SIG-M5 treated with dmso at 0.1 percent for 504 hours (cell line): Measurements from ENCODE around the gene PRR5L.
"Not testable (repeated sequence)": the region's sequence is repeated elsewhere in the genome, so short reads cannot be mapped to it uniquely, and the experiment has no call there.

Experiments
- DNase-seq: peaks from one replicate; lab custom pipeline; 2025; ENCODE audit not compliant: unreplicated experiment; lab: John Stamatoyannopoulos, UW

Gene PRR5L

DNA sequence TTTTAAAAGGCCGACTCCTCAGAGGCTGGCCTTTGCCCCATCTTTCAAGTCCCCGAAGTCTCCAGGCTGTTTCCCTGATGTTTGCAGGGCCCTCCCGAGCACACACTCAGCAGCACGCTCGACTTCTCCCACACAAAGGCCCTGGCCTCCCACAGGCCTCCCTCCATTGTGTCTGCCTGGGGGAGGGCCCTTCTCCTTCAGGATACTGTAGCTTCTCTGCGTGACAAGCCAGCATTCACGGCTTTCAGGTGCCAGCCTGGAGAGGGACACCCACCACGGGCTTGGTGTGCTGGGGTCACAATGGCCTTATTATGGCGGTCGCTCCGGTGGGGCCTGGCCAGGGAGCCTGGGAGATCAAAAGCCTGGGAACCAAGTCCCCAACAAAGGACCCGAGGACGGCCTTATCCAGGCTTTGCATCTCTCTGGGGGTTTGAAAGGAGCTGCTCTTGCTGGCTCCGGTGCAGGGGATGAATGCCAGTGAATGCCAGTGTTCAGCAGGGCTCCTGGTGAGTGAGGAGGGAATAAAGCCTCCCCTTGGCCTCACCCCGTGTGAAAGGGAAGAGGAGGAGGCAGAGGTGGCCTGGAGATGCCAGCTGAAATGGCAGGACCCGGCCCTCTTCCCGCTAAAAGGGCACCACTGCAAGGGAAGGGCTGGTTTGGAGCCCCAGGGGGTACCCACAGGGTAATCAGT lies 159.0 kb downstream of the PRR5L start:
- DNase-seq: no peak

DNA sequence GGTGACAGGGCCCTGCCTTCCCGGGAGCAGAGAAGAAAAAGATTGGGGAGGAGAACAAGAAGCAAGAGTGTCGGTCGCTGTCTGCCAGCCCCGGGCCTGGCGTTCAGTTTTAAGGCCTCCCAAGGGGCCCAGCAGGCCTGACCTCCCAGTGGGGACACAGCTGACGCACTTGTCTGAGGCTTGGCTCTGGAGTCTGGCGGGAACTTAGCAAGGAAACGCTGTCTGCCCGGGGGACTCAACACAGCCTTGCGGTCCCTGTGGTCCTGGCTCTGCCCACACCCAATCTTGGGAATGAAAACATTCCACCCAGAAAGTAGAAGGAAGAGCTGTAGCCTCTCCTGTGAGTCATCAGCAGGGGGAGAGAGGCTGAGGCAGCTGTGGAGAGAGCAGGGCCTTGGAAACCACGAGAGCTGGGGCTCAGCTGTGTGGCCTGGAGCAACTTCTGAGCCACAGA lies 159.6 kb downstream of the PRR5L start:
- DNase-seq: no peak

DNA sequence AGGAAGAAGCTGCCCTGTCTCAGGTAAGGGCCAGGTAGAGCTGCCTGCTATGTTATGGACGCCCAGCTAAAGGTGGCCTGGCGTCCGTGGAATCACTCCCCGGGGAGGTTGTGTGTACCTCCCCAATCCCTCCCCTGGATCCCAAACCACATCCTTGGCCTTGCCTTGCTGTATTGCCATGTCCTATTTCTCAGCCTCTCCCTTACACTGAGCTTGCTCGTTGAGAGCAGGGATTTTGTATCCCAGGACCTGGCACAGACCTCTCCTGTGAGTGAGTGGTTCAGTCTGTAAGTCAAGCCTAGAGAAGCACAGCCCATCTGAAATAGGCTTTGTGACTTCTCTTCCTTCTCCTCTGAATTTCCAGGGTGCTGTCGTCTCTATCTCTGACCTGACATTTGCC lies 160.1 kb downstream of the PRR5L start:
- no peak for DNase-seq

DNA sequence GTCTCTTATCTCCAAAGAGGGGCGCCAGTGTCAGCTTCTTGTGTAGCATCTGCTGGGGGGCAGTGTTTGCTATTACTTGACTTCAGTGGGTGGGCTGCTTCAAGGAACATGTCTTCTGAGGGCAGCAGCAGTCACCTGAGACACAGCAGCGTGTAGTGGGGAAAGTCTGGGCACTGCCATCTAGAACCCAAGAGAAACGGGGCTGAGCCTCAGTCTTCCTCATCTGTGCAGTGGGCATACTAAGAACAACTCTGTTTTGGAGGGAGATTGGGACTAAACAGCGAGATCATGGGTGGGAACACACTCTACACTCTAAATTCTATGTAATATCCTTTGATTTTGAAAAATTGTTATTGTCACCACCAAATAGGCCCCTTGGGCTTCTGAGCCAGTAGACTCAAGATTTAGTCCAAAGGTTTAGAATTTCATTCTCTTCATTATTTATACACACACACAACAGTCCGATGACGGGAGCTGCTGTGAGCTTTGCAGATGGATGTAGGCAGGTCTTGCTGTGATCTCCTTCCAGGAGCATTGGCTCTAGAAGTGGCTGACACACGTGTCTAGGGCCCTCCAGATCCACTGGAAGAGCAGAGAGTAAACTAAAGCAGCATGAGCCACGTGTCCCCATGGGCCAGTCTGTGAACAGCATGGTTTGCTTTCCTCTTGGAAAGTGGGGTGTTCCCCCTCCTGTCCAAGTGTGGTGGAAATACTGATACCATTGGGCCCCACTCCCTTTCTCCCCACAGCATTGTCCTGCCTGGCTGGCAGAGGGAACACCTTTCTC lies 162.2 kb downstream of the PRR5L start:
- no peak for DNase-seq

DNA sequence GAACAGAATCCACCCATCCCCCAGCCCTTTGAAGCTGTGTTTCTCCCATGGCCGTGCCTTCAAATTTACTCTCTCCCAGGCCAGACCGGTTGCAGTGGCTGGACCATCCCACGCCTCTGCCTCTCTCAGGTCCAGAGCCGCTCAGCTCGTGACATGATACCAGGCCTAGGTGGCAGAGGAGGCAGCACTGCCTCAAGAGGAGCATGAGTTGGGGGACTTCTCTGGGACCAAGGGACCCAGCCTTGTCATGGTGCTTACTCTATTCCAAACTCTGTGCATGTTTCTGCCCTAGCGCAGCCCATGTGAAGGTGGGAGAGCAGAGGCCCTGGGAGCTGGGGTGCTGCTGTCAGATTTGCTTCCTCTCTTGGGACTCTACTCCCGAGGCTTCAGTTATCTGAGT lies 163.0 kb downstream of the PRR5L start:
- no peak for DNase-seq

DNA sequence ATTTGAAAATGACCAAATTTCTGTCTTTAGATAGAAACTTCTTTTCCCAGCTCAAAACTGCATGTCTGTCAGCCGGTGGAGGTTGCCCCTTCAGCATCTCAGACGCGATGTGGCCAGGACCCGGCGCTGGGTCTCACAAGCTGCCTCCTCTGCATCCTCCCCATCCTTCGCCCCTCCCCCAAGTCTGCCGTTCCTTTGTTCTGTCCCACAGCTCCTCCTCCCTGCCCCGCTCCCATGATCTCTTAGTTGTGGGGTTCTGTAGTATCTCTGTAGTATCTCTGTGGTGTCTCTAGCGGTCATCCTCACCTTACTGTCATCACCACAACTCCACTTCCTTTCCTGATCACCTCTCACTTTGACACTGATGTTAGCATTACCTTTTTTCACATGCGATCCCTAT lies 164.1 kb downstream of the PRR5L start:
- no peak for DNase-seq

DNA sequence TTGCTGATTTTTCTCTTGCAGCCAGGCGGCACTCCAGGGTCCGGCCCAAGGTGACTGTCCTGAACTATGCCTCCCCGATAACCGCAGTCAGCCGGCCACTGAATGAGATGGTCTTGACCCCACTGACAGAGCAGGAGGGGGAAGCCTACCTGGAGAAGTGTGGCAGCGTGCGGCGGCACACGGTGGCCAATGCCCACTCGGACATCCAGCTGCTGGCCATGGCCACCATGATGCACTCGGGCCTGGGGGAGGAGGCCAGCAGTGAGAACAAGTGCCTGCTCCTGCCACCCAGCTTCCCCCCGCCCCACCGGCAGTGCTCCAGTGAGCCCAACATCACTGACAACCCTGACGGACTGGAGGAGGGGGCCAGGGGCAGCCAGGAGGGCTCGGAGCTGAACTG lies 166.2 kb downstream of the PRR5L start:
- DNase-seq: no peak

DNA sequence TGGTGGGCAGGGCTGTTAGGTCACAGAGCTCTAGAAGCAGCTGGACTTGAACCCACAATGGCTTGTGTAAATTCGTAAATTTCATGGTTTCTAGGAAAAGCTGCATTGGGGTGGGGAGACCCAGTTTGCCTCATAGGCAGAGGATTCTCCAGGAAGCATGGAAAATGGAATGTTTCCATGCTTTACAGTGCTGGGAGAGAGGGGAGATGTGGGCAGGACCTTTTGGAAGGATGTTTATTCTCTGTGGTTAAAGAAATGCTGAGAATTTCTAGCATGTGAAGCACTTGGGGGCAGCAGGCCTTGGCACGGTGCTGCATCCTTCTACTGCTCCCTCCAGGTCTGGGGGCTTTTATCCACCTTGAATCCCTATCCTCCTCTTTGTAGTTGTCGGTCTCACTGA lies 167.7 kb downstream of the PRR5L start:
- DNase-seq: no peak

DNA sequence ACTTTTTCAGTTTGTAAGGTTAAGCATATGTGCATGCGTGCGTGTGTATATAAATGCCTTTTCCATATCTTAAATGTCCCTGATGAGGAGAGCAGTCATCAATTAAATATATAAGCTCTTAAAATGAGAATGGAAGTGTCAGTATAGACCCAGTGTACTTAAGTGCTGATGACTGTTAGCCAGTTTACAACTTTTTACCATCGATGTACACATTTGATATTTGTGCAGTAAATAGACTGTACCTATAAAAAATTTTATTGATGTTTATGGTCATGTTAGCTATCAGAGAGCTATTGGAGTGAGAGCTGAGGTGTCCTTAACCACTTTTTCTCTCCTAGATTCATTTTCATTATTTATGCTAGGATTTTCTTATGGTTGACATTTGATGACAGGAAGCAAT lies 168.6 kb downstream of the PRR5L start:
- DNase-seq: no peak

DNA sequence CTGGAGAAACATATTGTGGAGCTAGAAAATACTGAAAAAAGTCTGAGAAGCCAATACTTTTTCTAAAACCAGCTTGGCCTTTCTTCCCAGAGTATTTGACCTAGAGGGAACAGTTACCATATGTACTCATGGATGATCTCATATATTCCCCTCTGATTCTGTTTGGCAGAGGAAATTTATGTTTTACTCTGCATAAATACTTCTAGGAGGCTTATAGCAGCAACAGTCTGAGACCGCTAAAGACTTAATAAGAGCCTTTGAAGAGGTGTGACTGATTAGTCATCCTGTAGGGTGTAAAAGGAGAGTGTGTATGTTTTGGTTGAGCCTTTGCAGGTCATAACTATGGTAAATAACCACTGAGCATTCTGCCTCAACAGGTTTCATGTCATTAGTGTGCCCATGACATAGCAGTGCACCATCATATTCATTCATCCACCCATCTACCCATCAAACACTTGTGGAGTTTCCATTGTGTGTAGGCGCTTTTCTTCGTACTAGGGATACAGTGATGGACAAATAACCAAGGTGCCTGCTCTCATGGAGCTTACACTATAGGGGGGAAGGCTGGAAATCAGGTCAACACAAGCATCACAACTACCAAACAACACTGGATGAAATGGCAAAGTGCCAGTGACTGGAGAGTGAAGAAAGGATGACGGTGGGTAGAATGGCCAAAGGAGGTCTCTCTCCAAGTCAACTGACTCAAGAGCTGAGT lies 169.5 kb downstream of the PRR5L start:
- DNase-seq: no peak

DNA sequence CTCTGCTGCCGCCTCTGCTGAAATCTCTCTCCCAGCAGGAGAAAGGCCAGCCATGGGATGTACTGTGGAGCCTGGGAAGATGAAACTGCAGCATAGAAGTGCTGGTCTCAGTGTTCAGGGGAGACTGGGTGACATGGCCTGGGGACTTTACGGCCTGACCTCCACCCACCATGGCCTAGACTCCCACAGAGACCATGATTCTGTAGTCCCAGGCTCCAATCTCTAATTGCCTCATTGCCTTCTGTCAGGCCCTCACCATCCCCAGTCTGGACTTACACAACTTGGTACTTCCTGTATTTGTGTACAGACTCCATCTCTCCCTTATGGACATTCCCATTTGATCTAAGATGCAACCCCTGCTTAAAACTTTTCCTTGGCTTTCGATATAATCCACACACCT lies 170.9 kb downstream of the PRR5L start:
- DNase-seq: no peak

DNA sequence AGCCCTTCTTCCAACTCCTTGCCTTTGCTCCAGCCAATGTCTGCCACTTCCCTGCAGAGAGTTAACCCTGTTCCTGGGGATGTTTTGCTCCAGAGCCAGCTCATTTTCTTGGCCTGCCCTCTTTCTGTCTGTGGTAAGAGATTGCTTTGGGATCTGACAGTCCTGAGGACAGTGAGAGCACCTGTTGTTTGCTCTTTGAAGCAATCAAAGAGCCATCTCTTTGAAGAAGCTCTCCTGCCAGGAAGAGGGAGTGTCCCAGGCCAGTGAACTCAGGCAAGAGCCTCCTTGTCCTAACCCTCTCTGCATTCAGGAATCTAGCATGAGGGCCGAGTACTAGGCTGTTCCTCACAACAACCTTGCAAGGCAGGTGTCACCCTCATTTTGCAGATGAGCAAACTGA lies 171.8 kb downstream of the PRR5L start:
- DNase-seq: no peak

DNA sequence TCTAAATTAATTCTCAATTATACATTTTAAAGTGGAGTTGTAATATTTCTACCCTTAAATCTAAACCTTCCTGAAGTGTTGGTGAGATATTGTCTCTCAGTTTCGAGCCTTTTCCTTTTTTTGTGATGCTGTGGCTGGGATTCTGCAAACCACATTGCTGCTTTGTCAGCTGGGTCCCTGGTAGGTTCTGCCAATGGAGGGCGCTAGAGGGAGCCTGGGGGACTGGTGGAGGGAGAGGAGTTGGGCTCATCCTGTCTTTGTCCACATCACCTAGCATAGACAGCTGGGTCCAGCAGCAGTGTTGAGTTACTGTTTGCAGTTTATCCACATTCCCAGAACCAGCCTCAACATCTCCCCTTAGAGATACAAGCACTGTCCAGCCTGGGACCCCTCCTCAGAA lies 173.0 kb downstream of the PRR5L start:
- DNase-seq: no peak

DNA sequence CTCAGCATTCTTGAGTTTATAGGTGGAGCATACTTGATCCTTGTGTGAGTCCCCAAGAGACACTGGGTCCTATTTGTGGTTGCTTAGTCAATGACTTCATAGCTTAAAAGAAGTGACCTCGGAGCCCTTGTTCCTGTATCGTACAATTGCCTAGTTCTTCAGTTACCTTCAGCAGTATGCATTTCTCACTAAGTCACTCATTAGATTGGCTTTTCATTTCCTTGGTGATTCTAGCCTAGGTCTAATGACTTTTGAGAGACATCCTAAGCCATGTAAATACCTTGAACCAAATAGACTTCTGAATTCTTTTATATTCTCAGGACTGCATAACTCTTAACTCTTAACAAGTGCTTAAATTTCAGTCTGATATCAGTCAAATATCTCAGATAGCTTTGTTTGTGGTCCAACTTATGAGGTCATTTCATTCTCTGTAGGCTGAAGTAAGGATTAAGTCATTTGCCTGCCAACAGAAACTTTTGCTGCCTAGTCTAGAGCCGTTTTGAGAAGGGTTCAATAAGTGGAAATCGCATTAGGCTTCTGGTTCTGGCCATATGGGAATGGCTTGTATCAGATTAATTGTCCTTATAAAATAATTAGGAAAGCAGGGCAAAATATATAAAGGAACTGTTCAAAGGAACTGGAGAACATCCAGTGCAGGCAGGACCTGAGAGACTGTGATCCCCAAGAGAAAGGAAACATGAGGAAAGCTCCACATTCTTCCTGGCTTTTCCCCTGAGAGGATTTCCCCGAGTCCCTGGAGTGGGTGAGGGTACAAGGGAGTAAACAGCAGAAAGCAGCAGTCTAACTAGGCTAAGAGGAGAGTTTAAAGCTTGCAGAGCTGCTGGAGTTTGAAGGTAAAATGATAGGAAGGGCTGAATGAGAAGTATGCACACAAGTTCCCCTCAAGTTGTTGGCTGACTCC lies 174.1 kb downstream of the PRR5L start:
- no peak for DNase-seq

DNA sequence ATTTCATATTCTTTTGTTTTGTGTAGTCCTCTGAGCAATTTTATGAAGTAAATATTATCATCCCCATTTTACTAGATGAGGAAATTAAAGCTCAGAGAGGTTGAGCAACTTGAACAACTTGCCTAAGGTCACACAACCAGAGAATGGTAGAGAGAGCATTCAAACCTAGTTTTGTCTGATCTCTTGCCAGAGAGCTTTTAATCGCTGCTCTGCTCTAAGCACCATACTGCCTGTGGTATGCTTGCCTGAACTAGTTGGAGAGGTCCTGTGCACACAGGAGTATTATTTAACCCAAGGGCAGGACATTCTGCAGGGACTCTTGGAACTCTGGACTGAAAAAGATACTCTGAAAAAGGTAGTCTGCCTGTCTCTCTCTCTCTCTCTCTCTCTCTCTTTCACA lies 175.5 kb downstream of the PRR5L start:
- DNase-seq: no peak

DNA sequence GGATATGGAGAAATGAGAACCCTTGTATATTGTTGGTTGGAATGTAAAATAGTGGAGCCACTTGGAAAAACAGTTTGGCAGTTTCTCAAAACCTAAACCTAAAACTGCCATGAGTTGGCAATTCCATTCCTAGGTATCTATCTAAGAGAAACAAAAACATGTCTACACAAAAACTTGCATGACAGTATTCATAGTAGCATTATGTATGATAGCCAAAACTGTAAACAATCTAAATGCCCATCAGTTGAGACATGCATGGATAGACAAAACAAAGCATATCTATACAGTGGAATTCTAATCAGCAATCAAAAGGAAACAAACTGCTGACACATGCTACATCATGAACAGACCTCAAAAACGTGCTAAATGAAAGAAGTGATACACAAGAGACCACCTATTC lies 179.1 kb downstream of the PRR5L start:
- DNase-seq: no peak

DNA sequence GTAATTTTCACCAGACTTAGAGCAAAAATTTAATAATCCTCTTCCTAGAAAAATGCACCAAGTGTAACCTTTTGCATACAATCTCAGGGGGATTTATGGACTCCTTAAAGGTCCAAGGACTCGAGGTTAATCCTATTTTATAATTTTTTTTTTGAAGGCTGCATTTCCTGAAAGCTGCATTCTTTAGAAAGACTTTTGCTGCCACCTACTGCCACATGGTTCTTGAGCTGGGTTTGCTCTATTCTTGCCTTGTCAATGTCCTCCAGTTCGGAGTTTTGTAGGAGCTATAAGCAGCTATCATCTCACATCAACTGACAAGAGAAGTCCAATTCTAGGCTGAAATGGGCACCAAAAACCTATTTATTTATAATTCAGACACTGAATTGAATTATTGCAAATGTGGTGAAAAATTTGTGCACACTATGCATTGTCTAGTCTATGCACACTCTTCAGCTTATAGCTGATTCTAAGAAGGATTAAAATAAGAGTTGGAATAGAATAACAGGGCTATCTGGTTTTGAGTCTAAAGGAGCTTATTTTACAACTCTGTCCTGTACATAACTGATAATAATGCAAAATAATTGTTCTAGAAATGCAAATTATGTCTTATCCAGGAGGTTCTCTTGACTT lies 182.7 kb downstream of the PRR5L start:
- DNase-seq: peak; percentile 29

DNA sequence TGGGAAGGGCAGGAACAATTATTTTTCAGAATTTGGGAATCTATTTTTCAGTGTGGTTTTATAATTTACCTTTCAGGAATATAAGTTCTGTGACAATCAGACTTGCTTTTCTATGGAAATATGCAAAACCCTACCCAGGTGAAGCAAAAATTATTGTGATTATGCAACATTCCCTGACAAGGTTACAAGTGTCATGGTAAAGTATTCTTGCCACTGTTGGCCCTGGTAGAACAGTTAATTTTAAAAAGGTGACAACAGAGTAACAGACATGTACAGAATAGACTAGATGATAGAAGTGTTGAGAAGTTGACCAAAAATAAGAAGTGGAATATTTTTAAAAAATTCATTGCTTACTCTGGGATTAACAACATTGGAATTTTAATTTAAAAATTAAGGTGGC lies 184.7 kb downstream of the PRR5L start:
- no peak for DNase-seq

DNA sequence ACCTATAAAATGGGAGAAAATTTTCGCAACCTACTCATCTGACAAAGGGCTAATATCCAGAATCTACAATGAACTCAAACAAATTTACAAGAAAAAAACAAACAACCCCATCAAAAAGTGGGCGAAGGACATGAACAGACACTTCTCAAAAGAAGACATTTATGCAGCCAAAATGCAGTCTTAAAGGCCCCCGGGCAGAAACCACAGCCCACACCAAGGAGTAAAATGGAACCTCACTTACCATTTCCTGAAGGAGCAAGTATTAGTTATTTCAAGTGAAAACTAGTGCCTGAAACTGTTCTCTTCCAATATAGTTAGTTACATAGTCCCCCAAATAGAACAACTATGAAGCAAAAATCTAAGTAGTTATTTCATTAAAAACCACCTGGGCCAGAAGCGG lies 187.0 kb downstream of the PRR5L start:
- not testable (repeated sequence) for DNase-seq

DNA sequence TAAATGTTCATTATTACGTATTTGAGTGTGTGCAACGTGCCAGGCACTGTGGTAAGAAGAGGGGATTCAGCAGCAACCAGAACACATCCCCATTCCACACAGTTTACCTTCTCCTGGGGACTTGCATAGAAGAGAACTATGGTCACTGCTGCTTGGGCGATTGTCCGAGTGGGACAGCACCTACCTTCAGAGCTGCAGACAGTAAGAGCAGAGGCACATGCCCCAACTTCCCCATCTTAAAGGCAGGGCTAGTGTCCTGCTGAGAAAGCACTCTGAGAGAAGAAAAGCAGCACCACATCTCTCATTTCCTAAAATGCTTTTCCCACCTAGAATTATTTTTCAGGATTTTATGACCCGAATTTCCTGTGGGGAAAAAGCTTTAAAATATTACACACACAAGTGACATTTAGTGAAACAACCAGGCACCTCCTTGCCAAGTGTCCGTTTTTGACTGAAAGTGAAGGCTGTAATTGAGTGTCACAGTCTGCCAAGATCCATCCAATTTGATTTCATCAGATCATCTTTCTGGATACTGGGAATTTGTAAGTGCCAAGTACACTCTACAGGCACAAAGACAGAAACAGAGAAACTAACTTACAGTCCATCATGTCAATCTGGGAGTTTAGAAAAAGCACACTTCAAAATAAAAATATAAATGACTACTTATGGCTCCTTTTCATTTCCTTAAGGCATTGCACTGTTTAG lies 189.4 kb downstream of the PRR5L start:
- DNase-seq: no peak
